Stimulated activated CD8-positive, alpha-beta memory T cell treated with anti-CD3 and anti-CD28 coated beads, Interleukin-12 subunit alpha, Interleukin-12 subunit beta, amount 100 ng/mL, for 1 hour (primary cell): Measurements from ENCODE around the gene NPEPL1.

Experiments used
- DNase-seq: peaks from one replicate; pipeline ENCODE4 v3.0.0-alpha.2; 2020; ENCODE audit warnings: low read depth

Gene NPEPL1

DNA sequence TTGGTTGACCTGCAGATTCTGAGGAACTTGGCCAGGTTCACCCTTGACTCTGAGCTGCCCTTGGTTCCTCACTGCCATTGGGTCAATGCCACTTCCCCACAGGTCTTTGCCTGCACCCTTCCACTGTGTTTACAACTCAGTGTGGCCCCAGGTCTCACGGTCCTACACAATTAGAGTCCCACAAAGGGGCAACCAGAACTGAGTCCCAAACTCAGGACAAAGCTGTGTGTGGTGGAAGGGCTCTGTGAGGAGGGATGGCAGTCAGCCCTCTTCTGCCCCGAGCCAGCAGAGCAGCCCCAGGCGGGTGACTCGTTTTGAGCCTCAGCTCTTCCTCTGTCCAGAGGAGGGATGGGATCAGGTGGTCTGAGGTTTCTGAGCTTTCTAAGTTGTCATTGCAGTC lies 69.5 kb downstream of the NPEPL1 start:
- DNase-seq, result no peak

DNA sequence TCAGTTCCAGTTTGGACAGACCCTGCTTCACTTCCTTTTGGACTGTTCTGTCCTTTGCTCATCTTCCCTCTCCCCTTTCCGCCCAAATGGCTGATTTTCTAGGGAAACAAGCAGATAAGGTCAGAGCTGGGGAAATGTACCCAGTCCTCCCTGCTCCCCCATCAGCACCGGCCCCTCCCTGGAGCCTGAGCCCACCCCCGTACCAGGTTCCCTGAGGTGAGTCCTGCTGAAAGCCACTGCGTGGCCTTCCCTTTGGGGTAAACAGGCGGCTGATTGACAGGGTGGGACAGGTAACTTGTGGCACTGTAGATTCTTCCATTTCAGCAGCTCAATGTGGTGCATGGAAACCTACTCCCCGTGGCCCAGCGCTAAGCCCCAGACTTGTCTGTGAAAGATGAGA lies 70.5 kb downstream of the NPEPL1 start:
- no peak for DNase-seq
